T-cell (primary cell): ENCODE results near the gene ONECUT1. TPM values are rescaled to one million over a fixed set of nuclear protein-coding genes. Genes with fewer than 3 reads are reported as not detected.

Experiments used
- ATAC-seq, 4 experiments: fragments of 200-7000 bp in 3 of 4; fragments of 150-1000 bp in 1 of 4; cut with Tn5 transposase; replicated peaks in 1 of 4; 1 replicate in 3 of 4; 2 replicates in 1 of 4; pipeline ENCODE4 v1.10.0; 2021; ENCODE audit warnings: moderate library complexity in 3 of 4, mild to moderate bottlenecking in 2 of 4, moderate number of reproducible peaks in 1 of 4
- CTCF ChIA-PET, 2 donors: fragments of 300-600 bp; sonication (Branson Sonifier 250); formaldehyde crosslinking; loops; one replicate each; lab custom pipeline; 2022; ENCODE audit warnings: antibody characterized with exemption in 2 of 2; lab: Charles Lee
- POLR2A ChIA-PET, 2 donors: fragments of 300-600 bp; sonication (Branson Sonifier 250); formaldehyde crosslinking; loops; one replicate each; lab custom pipeline; 2022; ENCODE audit warnings: antibody characterized with exemption in 2 of 2; lab: Charles Lee
- DNase-seq, 35 experiments: peaks; one replicate each; pipeline versions ENCODE4 v3.0.0 to v3.0.0-alpha.2; 2013 to 2023
- H3K27ac ChIP-seq: one replicate; pipeline ENCODE4 v1.5.1; 2013; ENCODE audit warnings: low read length
- H3K27me3 ChIP-seq, 2 experiments: replicated peaks in 1 of 2; 1 replicate in 1 of 2; 2 replicates in 1 of 2; pipeline versions ENCODE4 v1.6.1 to v1.7.0; 2013; ENCODE audit warnings: low read length in 1 of 2, mixed read lengths in 1 of 2; ENCODE audit not compliant: control insufficient read depth in 2 of 2, insufficient read depth in 2 of 2; ENCODE audit errors: extremely low read depth in 1 of 2
- H3K36me3 ChIP-seq, 2 donors: 1 replicate in 1 of 2; 2 replicates in 1 of 2; pipeline versions ENCODE4 v1.6.1 to v1.7.0; 2013; ENCODE audit warnings: low read length in 1 of 2; ENCODE audit not compliant: control insufficient read depth in 2 of 2, insufficient read depth in 1 of 2; ENCODE audit errors: extremely low read depth in 1 of 2
- H3K4me1 ChIP-seq, 2 experiments: 1 replicate in 1 of 2; 2 replicates in 1 of 2; pipeline versions ENCODE4 v1.6.1 to v1.7.0; 2013; ENCODE audit warnings: low read length in 2 of 2, mixed read lengths in 1 of 2; ENCODE audit not compliant: insufficient read depth in 2 of 2, control insufficient read depth in 1 of 2; ENCODE audit errors: extremely low read depth in 1 of 2
- H3K4me3 ChIP-seq, 2 donors: 1 replicate in 1 of 2; 2 replicates in 1 of 2; pipeline versions ENCODE4 v1.5.1 to v1.7.0; 2013; ENCODE audit warnings: mild to moderate bottlenecking in 2 of 2, low read length in 1 of 2, moderate library complexity in 1 of 2; ENCODE audit not compliant: control insufficient read depth in 1 of 2; ENCODE audit errors: extremely low read depth in 1 of 2
- H3K9me3 ChIP-seq: 2 replicates; pipeline ENCODE4 v1.7.0; 2013
- H3K27ac Mint-ChIP-seq, 2 donors: one replicate each; pipeline ENCODE4 v1.8.0; 2020 to 2021; ENCODE audit warnings: mild to moderate bottlenecking in 2 of 2, mixed read lengths in 2 of 2
- H3K27me3 Mint-ChIP-seq, 2 donors: one replicate each; pipeline ENCODE4 v1.8.0; 2021 to 2022; ENCODE audit warnings: mixed read lengths in 2 of 2
- H3K36me3 Mint-ChIP-seq: one replicate; pipeline ENCODE4 v1.8.0; 2021; ENCODE audit warnings: mixed read lengths
- H3K4me1 Mint-ChIP-seq, 3 donors: one replicate each; pipeline ENCODE4 v1.8.0; 2020 to 2022; ENCODE audit warnings: mixed read lengths in 3 of 3, mild to moderate bottlenecking in 1 of 3
- H3K4me3 Mint-ChIP-seq, 3 donors: one replicate each; pipeline ENCODE4 v1.8.0; 2020 to 2022; ENCODE audit warnings: mild to moderate bottlenecking in 3 of 3, mixed read lengths in 3 of 3, moderate library complexity in 3 of 3
- H3K9me3 Mint-ChIP-seq, 3 donors: one replicate each; pipeline ENCODE4 v1.8.0; 2020 to 2022; ENCODE audit warnings: mixed read lengths in 3 of 3
- WGBS: methylation state at CpG from one replicate; pipeline ENCODE4 v1.1.5; 2013; ENCODE audit warnings: missing lambda C conversion rate; ENCODE audit not compliant: insufficient coverage; 5-methylcytosine and 5-hydroxymethylcytosine counted together
- total RNA-seq, 35 experiments: library from RNA in 6 of 35; stranded (reverse) in 6 of 35; fragments of 120-200 nt in 1 of 35; gene quantifications; one replicate each; pipeline versions ENCODE4 v1.2.1 to v1.2.4 and lab custom pipeline; 2013 to 2026

The ONECUT1 gene
- total RNA-seq, 5 donors from 2014 or later (not counting 1 experiment from before 2014, with no cell fraction given) = 0.13 TPM; not detected in 4

DNA sequence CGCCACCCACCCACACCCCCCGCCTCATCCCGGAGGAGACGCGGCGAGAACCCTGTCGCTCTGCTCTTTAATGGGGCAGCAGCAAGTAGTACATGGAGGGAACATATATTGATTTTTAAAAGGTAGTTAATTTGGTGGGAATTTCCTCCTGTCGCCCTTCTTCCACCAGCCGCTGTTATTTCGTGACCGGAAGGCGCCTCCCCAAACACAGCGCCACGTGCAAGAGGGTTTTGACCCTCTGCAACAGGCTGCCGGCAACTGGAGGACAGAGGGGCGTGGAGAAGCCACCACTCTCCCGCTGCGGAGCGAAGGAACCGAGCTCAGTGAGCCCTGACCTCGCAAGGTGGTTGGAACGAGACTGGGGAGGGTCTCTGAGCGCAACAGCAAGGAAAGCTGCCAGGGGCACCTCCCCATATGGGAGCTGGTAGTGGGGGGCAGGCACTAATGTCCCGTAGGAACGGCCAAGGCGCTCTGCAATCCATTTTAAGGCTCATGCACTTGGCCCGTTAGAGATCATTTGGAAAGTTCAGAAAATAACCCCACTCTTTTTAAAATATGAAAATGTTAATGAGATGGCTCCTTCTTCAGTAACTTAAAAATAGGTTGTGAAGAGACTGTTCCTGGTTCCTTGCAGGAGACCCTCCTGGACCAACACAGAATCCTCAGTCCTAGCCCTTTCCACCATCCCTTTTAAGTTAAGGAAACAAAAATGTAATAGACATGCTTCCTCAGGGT, 4.3 kb downstream of the ONECUT1 start:
- Mint-ChIP-seq H3K27ac (no peak overlapping the region), H3K9me3 (no peaks in the 10 kb centered on the region), H3K4me1 (peaks cover 13 to 46% (median 45%) of the 10 kb centered on the region in 3 donors), H3K4me3 (peak overlapping the region in 1 of 3 donors; percentile 27), H3K27me3 (peaks cover 59 to 77% of the 10 kb centered on the region in 2 donors), H3K36me3 (no peaks in the 10 kb centered on the region)
- ChIA-PET CTCF (no interaction called here), POLR2A (no interaction called here)
- no peaks in the 10 kb centered on the region for H3K9me3 ChIP-seq
- DNase-seq (no peak), ATAC-seq (no peak)
- peaks cover 7 to 59% of the 10 kb centered on the region in 2 experiments for H3K4me1 ChIP-seq
- H3K36me3 ChIP-seq = no peaks in the 10 kb centered on the region
- H3K27me3 ChIP-seq = peaks cover 9 to 79% of the 10 kb centered on the region in 2 experiments
- H3K27ac ChIP-seq = no peak overlapping the region
- 8% methylated on average over 7 of the region's 27 CpGs for WGBS
- H3K4me3 ChIP-seq = no peak overlapping the region

DNA sequence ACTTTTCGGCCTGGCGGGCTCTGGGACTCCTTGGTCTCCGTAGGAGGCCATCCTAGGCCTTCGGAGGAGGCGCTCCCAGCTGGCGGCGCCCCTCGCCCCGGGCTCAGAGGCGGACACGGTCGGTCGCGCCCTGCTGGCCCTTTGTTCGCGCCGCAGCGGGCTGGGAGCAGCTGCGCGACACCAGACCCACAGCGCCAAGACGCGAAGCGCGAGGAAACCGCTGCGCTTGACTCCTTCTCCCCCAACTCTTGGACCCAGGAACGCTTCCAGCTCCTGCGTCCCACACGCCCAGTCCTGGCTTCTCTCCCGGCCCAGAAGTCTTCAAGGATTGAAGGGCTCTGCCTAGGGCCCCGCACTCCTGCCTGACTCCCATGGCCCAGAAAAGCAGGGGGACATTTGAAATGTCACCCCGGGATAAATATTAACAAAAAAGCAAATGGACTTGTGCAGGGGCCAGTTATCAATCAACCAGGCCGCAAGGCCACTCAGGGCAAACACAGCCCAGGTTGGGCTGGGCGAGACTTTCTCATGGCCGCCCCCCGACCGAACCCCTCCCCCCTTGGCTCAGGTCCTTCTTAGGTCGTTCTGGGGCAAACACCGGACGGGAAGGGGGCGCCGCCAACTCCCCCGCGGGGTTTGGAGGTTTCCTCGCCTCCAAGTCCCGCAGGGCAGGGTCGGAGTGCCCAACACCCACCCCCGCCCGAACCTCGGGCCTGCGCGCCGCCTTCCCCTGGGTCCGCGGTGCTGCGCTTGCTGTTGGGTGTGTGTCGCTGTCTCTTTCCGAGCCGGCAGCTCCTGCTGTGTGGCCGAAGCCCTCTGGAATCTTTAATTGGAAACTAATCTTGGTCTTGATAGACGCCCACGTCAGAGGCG, 5.1 kb downstream of the ONECUT1 start:
- WGBS = 9% methylated on average over 57 of the region's 64 CpGs
- CTCF ChIA-PET = no interaction called here

GRCh38 chr15:52783929-52784798, 6.0 kb downstream of the ONECUT1 start:
- POLR2A ChIA-PET = no interaction called here
- H3K4me1 Mint-ChIP-seq = peaks cover 12 to 45% (median 42%) of the 10 kb centered on the region in 3 donors
- H3K4me3 ChIP-seq = peak overlapping the region in 1 of 2 donors; percentile 10

More for the DNA sequence above, 5.1 kb downstream of the ONECUT1 start:
- H3K9me3 Mint-ChIP-seq = no peaks in the 10 kb centered on the region
- H3K27me3 Mint-ChIP-seq = peaks cover 65 to 84% of the 10 kb centered on the region in 2 donors
- H3K4me1 ChIP-seq = peaks cover 2 to 57% of the 10 kb centered on the region in 2 experiments
- H3K27ac ChIP-seq = no peak overlapping the region
- no peak for ATAC-seq
- no peak overlapping the region for H3K4me3 ChIP-seq
- H3K36me3 Mint-ChIP-seq = no peaks in the 10 kb centered on the region
- no peaks in the 10 kb centered on the region for H3K36me3 ChIP-seq
- H3K27ac Mint-ChIP-seq = no peak overlapping the region
- H3K4me1 Mint-ChIP-seq = peaks cover 12 to 49% (median 48%) of the 10 kb centered on the region in 3 donors
- H3K27me3 ChIP-seq = peaks cover 9 to 76% of the 10 kb centered on the region in 2 experiments
- POLR2A ChIA-PET = no interaction called here
- DNase-seq = no peak
- H3K9me3 ChIP-seq = no peaks in the 10 kb centered on the region
- H3K4me3 Mint-ChIP-seq = peak overlapping the region in 1 of 3 donors; percentile 46

DNA sequence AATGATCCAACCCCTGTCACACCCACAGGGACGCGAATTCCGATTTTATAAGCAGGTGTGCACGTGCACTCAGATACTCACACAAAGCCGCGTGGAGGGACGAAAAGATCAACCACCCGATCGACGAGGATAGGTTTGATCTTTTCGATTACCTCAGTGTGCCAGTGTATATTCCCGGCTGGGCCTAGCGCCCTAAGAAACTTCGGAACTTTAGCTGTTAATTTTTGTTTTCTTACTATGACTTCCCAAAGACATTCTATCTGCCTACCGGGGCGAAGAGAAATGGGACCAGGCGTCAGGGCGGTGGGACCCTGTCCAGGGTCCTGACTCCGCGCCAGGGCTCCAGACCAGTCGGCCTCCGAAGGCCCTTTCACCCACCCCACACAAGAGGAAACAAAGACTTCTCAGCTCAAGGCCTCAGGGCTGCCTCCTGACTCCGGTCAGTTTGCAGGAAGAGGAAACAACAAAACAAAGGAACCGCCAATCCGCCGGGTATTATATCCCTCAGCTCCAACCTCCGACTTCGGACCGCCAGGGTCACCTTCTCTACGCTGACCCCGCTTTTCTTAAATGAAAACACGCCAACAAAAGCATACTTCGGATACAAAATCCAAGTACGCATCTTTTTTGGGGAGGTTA, 6.8 kb downstream of the ONECUT1 start:
- peak overlapping the region in 1 of 2 donors; percentile 43 for H3K27ac Mint-ChIP-seq
- Histone ChIP-seq H3K4me3 (peak overlapping the region in 1 of 2 donors; percentile 2), H3K27ac (no peak overlapping the region), H3K27me3 (peaks cover 7 to 64% of the 10 kb centered on the region in 2 experiments), H3K9me3 (no peaks in the 10 kb centered on the region), H3K36me3 (no peaks in the 10 kb centered on the region), H3K4me1 (peaks cover 0 to 41% of the 10 kb centered on the region in 2 experiments)
- CTCF ChIA-PET = no interaction called here
- ATAC-seq = no peak
- H3K4me3 Mint-ChIP-seq = peak overlapping the region in 2 of 3 donors; percentile 3 to 46
- H3K4me1 Mint-ChIP-seq = peaks cover 12 to 42% (median 38%) of the 10 kb centered on the region in 3 donors
- H3K36me3 Mint-ChIP-seq = no peaks in the 10 kb centered on the region
- H3K9me3 Mint-ChIP-seq = no peaks in the 10 kb centered on the region
- POLR2A ChIA-PET = interaction anchor here in 1 of 2 donors (0.9 kb wide), 1 partner anchor 12 kb away, joined by 6 read pairs; no protein-coding TSS in a partner anchor
- H3K27me3 Mint-ChIP-seq = peaks cover 65 to 82% of the 10 kb centered on the region in 2 donors
- no peak for DNase-seq
- WGBS = 17% methylated on average over 16 of the region's 34 CpGs

More at GRCh38 chr15:52783929-52784798, 6.0 kb downstream of the ONECUT1 start:
- H3K27me3 ChIP-seq = peaks cover 9 to 70% of the 10 kb centered on the region in 2 experiments
- peak in 3 of 4 experiments; percentile 53 to 71 (median 63) for ATAC-seq
- H3K27ac Mint-ChIP-seq = no peak overlapping the region
- no peak overlapping the region for H3K27ac ChIP-seq
- H3K9me3 Mint-ChIP-seq = no peaks in the 10 kb centered on the region
- peak in 5 of 35 experiments; percentile 20 to 50 (median 34) for DNase-seq
- H3K27me3 Mint-ChIP-seq = peaks cover 68 to 86% of the 10 kb centered on the region in 2 donors
- H3K9me3 ChIP-seq = no peaks in the 10 kb centered on the region
- peak overlapping the region in 1 of 3 donors; percentile 46 for H3K4me3 Mint-ChIP-seq
- no peaks in the 10 kb centered on the region for H3K36me3 ChIP-seq
- 4% methylated on average over 57 of the region's 57 CpGs for WGBS
- peaks cover 0 to 50% of the 10 kb centered on the region in 2 experiments for H3K4me1 ChIP-seq
- CTCF ChIA-PET = no interaction called here
- H3K36me3 Mint-ChIP-seq = no peaks in the 10 kb centered on the region

DNA sequence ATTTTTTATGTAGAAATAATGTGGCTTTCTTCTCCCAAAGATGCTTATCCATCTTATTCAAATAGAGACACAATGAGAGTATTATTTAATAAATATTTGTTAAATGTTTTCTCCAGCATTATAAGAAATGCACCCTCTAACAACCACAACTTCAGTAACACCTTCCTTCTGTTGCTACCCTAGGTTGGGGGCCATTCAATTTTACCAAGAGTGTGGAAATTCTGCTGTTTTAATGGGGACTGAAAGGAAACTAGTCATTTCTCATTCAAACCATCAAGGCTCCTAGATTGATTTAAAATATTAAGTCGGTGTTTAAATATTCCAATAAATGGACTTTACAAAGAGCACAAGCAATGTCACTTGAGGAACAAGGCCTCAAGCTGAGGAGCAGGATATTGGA, 7.6 kb downstream of the ONECUT1 start:
- no peaks in the 10 kb centered on the region for H3K9me3 Mint-ChIP-seq
- peaks cover 7 to 56% of the 10 kb centered on the region in 2 experiments for H3K27me3 ChIP-seq

More for the DNA sequence above, 7.6 kb downstream of the ONECUT1 start:
- POLR2A ChIA-PET = interaction anchor here in 1 of 2 donors (0.9 kb wide), 1 partner anchor 13 kb away, joined by 6 read pairs; no protein-coding TSS in a partner anchor
- no CpG with 5 or more reads among the region's 1 CpG for WGBS
- Histone ChIP-seq H3K4me1 (peaks cover 0 to 35% of the 10 kb centered on the region in 2 experiments), H3K27ac (no peak overlapping the region), H3K9me3 (no peaks in the 10 kb centered on the region), H3K36me3 (no peaks in the 10 kb centered on the region), H3K4me3 (no peak overlapping the region)
- H3K27ac Mint-ChIP-seq = no peak overlapping the region
- CTCF ChIA-PET = no interaction called here
- DNase-seq (no peak), ATAC-seq (no peak)
- no peak overlapping the region for H3K4me3 Mint-ChIP-seq
- H3K27me3 Mint-ChIP-seq = peaks cover 67 to 79% of the 10 kb centered on the region in 2 donors
- peaks cover 7 to 35% (median 31%) of the 10 kb centered on the region in 3 donors for H3K4me1 Mint-ChIP-seq
- no peaks in the 10 kb centered on the region for H3K36me3 Mint-ChIP-seq
